HTR-8/SVneo (cell line): Measurements from ENCODE around the gene MOB3B.

Source experiments
- DNase-seq: peaks from one replicate; pipeline ENCODE4 v3.0.0; 2011; ENCODE audit warnings: low spot score, mixed read lengths; ENCODE audit not compliant: insufficient read length
- FAIRE-seq: peaks from 2 replicates; lab custom pipeline; 2011; peaks lifted over from hg19 to GRCh38; lab: Jason Lieb, UNC

Gene MOB3B

DNA sequence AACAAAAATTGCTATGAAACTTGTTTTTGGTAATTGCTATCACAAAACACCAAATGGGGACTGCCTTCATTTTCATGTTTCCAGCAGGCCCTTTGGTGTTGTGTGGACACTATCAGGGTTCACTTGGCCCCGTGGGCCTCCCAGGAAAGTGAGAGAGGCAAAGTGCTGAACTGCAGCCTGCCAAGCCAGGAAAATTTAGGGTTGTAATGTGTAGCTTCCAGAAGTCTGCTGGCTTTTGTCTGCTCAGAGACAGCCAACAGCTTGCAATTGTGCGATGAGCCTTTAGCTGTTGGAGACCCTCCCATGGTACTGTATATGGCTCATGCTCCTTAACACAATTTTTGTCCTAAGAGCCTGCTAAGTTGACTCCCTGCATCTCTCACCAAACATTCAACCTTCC is 127.0 kb downstream of the MOB3B start:
- FAIRE-seq (no peak), DNase-seq (no peak)

DNA sequence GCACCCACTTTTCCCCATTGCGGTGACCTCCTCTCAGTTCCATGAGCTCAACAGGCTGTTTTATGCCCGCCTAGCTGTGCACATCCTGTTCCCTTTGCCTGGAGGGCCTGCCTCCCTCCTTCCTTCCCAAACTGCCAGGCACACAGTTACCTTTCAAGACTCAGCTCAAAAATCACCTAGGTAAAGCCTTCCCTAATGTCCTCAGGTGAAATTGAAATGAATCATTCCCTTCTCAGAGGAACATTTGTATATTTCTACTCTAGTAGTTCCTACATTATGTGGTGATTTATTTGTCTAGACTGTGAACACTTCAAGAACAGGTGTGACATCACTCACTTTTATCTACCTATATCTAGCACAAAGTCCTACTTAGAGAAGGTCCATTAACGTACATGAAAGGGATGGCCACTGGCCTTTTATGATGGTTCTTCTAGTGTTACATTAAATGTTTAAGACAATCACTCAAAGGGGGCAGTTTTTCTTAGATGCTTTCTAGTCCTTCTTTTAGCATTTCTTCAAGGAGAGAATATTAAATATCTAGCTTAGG is 129.2 kb downstream of the MOB3B start:
- DNase-seq, result no peak
- FAIRE-seq, result no peak

DNA sequence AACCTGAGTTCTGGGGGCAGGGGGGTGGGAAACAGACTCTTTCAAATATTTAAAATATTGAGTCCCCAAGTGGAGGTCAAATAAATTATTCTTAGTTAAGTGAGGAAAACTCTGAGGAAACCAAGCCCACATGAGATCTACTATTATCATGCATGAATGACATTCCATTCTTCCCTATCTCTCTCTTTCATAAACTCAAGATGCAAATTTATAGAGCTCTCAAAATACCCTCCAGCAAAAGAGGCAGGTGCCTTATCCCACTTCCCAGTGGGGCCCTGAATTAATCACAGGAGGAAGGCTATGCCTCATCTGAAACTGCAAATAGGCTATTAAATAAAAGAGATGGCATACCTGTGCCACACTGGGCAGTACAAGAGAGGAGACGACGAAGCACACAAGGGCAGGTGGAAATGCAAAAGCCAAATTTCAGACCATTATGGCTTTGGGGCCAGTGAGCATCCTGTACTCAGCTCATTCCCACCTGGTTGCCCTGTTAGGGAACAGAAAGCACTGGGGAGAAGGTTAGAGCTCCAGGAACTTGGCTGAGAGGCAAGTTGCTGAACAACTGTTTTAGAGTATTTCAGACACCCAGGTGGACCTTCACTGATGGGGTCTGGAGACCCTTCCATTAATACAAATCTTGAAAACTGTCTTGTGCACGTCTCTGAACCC is 130.5 kb downstream of the MOB3B start:
- FAIRE-seq (no peak), DNase-seq (no peak)

DNA sequence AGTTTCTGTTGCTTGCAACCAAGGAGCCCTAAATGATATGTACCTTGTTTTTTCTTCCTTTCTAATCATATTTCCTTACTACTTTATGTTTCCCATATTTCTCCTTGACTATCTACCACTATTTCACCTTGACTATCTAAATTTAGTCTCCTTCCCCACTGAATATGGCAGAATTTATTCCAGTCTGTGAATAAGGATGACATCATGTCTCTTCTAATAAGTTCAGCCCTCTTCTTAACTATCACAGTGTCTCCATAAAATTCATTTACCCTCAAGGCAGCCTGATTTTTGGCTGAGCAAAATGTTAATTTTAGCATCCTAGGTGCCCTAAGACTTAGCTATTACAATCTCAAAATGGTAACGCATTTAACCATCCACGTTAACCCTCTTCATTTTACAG is 133.1 kb downstream of the MOB3B start:
- no peak for DNase-seq
- no peak for FAIRE-seq

DNA sequence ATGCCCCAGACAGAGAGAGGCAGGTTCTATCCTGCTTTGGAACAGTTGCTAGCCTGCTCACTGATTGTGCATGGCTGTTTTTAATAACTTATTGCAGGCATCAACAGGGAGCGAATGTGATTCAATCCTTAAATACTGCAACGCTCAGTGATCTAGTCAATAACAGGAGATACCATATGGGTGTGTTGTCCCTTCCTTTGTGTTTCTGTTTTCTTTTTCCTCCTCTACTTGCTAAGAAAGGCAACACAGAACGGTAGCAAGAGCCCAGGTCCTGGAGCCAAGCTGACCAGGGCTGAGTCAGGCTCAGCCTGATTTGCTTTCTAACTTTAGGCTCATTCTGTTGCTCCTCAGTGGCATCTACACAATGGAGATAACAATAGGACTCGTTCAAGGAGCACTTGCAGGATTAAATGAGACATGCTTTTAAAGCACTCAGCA is 134.1 kb downstream of the MOB3B start:
- FAIRE-seq, result no peak

DNA sequence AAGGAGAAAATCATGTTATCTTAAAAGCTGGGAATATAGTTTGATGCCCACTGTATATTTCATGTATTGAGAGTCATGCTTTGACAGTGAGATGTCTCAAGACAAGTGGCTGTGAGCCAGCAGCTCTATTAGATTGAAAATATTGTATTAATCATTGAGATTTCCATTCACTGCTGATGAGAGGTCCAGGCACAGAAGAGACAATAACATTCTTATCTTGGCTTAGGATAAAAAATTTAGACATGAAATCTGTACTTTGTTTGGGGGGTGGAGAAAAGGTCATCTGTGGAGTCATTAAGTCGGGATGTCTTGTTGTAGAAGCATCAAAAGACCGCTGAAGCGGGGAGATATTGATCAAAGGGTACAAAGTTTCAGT is 134.8 kb downstream of the MOB3B start:
- DNase-seq (no peak), FAIRE-seq (no peak)

More for the DNA sequence above, 134.1 kb downstream of the MOB3B start:
- no peak for DNase-seq

DNA sequence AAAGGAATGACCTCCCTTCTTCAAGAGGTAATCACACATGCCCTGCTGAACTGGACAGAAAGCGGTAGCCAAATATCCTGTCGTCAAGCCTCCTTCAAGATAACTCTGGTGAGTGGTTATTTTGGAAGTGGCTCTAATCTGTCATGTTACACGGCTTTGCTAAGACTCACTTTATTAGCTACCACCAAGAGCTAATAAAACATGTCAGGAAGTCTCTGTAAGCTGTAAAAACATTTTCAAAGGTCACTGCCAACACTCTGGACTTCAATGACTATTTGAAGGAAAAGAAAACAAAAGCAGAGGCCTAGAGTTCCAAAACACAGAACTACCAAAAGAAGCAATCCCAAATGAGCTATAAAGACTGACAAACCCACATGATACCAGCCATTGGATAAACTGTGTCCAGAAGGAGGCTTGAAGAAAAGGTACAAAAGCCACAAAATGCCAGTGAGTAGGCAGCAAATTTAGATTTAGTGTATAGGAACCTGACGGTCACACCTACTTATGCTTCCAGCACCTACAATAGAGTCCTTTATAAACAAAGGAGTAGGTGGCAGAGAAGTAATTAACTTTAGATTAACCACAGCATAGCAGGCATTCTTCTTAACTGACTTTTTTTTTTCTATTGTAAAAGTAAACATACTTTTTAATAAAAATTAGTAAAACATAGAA is 135.3 kb downstream of the MOB3B start:
- DNase-seq (no peak), FAIRE-seq (no peak)

DNA sequence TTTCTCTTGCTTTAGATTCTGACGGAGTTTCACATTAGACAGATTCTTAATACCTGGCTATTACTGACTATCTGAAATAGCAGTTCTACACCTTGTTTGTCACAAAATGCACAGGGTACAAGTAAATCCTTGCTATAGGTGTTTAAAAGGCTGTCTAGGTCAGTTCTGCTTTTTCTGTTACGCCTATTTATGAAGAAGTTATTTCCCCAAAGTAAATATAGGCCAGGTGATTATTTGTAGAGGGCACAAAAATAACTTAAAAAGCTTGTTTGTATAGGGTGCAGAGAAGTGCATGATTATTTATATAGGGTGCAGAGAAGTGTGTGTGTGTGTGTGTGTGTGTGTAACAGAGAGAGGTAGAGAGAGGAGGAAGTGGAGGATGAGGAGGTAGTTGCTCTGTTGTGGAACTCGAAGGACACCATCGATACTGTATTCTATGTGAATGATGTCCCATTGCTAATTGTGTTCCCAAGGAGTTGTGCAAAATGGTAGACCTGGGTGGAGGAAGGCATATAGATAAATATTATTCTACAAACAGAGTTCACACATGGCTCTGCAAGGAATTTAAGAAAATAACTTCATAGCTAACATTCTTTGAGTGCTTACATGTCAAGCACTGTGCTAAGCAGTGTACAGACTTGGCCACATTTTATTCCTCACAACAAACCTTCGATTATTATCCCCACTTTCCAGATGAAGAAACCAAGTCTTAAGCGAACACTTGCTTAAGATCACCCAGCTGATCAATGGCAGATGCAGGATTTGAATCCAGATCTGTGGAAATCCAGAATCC is 136.4 kb downstream of the MOB3B start:
- FAIRE-seq, result no peak
- DNase-seq, result no peak

DNA sequence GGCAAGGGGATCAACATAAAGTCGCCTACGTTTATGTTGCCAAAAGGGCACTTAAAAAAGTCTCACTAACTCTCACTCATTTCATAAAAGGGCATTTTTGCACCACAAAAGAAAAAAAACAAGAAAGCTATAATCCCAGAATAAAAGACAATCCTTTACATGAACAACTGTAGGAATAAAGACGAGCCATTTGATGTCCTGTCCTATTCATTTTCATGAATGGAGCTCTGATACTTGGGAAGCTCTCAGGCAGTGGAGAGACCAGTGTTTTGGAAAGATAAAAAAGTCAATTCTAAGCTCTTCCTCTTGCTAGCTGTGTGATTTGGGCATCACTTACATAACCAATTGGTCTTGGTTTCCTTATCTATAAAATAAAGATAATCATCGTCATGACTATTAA is 137.2 kb downstream of the MOB3B start:
- FAIRE-seq (no peak), DNase-seq (no peak)

DNA sequence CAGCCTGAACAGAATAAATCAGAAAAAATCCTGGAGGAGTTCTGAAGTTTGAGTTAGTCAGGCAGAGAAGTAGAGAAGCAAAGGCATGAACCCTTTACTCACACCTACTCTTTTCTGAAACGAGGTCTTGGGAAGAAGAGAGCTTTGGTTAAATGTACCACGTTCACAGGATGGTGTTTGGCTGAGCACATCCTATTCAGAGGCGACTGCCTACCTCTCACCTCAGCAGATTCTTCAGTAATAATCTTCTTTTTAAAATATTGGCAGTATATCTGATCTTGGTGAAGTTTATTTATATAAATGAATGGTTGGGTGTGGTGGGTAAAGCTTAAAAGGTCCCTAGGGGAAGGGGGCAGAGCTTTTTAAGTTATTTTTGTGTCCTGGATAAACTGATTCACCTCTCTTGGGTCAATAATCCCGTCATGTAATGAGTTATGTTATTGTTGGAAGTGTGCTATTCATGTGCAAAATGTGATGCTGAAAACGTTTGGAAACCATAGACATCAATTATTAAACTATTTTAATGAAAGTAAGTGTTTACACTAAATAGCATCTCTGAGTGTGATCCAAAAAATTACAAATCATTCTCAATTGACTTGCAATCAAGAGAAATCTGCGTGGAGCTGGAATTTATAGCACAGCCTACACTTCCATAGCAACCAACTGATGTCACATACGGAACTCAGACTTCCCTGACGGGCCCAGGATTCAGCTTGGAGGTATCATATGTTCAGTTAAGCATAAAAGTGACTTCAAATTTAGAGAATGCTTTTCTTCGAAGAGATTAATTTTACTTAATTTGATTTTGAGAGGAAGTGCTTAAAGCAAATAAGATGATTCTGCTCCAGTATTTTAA is 138.3 kb downstream of the MOB3B start:
- no peak for DNase-seq
- no peak for FAIRE-seq

DNA sequence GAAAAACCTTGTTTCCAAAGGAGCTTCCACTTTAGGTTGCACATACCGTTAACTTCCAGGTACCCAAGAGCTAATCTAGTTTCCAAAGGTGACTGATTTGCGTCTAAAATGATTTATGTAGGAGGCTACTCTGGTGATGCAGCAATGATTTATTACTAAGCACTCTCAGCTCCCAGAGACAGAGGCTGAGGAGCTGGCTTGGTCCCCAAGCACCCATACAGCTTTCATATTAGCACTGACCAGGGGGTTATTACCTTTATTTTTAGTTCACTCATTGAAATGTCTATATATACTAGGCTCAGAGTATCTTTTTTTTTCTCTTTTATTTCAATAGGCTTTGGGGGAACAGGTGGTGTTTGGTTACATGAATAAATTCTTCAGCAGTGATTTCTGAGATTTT is 141.5 kb downstream of the MOB3B start:
- FAIRE-seq, result no peak
- no peak for DNase-seq

DNA sequence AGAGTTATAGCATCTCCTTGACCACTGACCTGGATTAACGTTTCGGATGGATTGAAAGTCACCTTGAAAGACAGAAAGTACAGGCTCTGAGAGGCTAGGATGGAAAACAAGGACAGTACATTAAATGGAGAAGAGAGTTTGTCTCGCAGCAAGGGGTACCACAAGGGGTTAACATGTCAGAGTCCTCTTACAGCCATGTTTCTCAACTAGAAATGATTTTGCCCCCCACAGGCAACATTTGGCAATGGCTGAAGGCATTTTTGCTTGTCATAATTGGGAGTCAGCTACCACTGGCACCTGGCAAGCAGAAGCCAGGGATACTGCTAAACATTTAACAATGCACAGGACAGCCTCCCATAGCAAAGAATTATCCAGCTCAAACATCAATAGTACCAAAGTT is 141.9 kb downstream of the MOB3B start:
- FAIRE-seq (no peak), DNase-seq (no peak)

DNA sequence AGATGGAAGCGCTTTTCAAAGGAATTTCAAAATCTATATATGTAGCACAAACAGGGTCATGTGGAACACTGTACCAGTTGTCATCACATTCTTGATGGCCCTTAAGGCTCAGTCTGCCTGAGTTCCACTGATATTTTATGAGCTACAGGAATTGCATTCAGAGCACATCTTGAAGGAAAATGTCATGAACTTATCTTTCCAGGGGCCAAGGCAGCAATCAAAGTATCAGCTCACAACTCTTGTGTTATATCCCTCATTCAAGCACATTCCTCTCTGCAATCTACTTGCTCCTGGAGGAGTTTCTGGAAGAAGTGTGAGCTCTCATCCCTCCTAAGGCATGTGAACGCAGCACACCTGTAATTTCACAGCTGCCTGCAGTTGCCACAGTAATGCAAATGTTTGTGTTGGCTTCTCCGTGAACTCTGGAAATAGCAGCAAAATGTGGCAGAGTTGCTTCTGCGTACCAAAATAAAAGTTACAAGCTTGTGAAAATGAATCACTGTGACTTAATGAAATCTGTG is 143.0 kb downstream of the MOB3B start:
- DNase-seq (no peak), FAIRE-seq (no peak)

DNA sequence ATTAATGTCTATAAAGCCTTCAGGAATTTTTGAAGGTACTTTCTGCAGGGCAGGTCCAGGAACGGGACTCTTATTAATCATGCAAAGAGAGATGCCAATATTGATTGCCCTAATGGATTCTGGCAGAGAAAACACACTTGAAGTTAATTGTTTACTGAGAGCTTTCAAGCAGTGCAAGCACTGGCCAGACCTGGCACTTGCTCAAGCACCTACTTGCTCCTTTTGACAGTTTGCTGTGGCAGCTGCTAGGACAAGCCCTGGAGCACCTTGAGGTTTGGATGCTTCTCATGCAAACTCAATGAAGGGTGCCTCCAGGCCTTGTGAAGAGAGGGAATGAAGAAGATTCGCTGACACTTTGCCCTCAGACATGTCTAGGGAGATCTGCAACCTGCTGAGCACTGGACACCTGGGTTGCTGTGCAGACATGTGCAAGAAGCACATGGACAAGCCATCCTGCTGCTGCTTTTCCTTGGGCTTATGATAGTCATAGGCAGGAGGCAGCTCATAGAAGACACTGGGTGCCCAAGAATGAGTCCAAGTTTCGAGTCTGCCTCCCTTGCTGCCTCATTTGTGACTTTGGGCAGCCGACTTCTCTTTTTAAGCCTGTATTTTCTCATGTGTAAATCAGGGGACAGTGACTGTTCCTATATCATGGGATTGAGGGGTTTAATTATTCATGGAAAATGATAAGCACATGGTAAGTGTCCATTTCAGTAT is 143.8 kb downstream of the MOB3B start:
- DNase-seq (no peak), FAIRE-seq (no peak)

DNA sequence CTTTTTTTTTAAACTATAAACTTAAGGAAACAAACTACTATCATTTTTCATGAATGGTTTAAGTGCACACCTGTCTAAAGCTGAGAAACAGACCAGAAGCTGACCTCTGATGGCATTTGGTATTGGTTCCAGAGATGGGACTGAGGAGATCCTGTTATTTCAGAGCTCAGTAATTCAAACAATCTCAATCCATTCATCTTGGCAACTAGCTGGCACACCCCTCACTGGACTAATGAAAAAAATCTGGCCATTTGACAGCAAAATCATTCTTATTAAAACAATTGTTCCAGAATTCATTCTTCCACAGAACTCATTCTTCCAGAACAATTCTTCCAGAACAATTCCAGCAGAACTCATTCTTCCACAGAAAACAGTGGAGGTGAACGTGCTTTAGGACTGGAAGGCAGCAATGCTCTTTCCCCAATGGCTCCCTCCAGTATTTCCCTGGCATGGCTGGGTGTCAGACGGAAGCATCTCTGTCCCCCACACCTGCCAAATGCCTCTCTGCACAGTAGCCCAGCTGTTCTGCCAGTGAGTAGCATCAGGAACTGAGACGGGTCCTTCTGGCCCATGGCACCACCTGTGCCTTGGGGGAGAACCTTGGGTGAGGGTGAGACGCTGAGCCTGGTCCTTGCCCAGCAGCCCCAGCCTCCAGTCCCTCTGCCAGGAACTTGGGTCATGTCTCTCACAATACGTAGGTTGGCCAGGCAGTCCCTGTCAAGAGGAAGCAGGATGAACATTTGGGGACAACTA is 145.2 kb downstream of the MOB3B start:
- DNase-seq (no peak), FAIRE-seq (no peak)

DNA sequence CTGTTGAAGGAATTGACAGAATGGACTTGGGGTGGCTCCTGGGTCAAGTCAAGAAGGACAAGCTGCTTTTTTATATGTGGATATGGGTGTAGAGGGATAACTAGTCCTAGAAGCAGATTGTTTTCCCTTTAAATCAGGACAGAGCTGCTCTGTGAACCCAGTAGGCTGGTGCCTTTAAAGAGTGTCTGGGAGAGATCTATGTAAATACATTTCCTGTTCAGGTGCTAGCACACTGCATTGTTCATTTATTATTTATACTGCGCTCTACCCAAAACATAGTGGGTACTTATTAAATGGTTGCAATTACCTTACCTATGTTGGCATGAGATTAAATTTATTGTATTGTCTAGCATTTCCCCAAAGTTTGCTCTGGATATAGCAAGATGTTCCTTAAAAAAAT is 146.1 kb downstream of the MOB3B start:
- FAIRE-seq (no peak), DNase-seq (no peak)

DNA sequence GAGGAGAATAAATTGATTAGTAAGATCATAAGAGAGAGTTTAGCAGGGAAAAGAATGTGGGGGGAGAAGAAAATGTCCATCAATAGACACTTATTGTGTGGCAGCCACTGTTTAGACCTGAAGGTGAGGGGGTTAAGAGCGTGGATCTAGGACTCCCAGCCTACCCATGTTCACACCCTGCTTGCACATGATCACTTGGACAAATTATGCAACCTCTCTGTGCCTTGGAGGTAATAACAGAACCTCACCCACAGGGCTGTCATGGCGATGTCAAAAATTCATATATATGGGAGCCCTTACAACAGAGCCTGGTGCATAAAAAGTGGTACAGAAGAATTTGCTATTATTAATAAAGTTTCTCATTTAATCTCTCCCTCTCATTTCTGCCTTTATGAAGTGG is 146.6 kb downstream of the MOB3B start:
- no peak for FAIRE-seq
- DNase-seq, result no peak

DNA sequence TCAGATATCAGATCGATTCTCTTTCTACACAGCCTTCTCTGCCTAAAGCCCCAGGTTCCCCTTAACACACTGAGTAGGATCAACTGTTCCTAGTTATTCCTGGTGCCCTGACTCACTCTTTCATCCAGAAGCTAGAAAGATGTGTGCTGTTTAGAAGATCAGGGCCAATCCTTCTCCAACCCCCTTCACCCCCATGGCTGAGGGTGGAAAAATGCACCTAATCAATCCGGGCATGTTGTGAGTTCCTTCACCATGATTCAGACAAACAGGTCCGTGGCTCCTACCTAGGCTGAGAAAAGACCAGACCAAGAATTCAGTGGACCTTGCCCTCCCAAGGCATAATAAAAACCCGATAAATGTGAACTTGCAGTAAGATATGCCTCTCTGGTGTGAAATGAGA is 147.3 kb downstream of the MOB3B start:
- DNase-seq (no peak), FAIRE-seq (no peak)
